MG63 (cell line): Measurements from ENCODE around the gene TNIK. TPM values are rescaled to one million over a fixed set of nuclear protein-coding genes. Genes with fewer than 3 reads are reported as not detected.

Source experiments
- DNase-seq: peaks from one replicate; pipeline ENCODE4 v3.0.0-alpha.2; 2020
- H3K27me3 ChIP-seq: fragments of 250-450 bp; sonication (Bioruptor Pico); 2 replicates; pipeline ENCODE4 v1.5.1; 2020; ENCODE audit warnings: mild to moderate bottlenecking, moderate library complexity
- H3K36me3 ChIP-seq: fragments of 250-450 bp; sonication (Bioruptor Pico); 2 replicates; pipeline ENCODE4 v1.5.1; 2020; ENCODE audit warnings: mild to moderate bottlenecking, moderate library complexity
- H3K4me3 ChIP-seq: fragments of 250-450 bp; sonication (Bioruptor Pico); 2 replicates; pipeline ENCODE4 v1.5.1; 2020; ENCODE audit warnings: mild to moderate bottlenecking, moderate library complexity
- H3K9me3 ChIP-seq: fragments of 250-450 bp; sonication (Bioruptor Pico); 2 replicates; pipeline ENCODE4 v1.5.1; 2020; ENCODE audit warnings: mild to moderate bottlenecking, moderate library complexity
- total RNA-seq: library from RNA; depleted of rRNA; stranded (reverse); fragments of >200 nt; shearing (Covaris generic); gene quantifications from 2 replicates; pipeline ENCODE4 v1.2.3, GENCODE V29; 2014; ENCODE audit warnings: low replicate concordance

Gene TNIK
- total RNA-seq, 1 experiment from 2014 or later = 0.07 TPM

DNA sequence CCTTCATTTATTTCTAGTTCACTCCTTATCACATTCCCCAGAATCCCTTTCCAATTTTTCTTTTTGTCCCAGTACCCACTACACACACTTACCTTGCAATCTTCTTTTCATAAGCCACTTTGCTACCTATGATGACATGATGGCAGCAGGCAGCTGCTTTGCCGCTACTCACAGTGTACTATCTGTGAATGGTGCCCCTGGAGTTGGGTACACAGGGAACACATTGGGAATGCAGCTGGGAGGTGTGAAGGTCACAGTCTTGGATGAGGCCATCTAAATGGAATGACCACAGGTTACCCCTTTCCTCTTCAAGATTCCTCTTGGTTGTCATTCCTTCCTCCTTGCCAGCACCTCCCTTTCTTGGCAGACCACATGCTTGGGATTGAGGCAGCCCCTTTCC is 20.8 kb upstream of the TNIK start:
- no peak overlapping the region for H3K4me3 ChIP-seq
- H3K36me3 ChIP-seq = no peaks in the 10 kb centered on the region
- H3K9me3 ChIP-seq = peaks cover 4% of the 10 kb centered on the region; the same call in 1 of the 2 replicates
- DNase-seq = no peak
- no peaks in the 10 kb centered on the region; the same call in 1 of the 2 replicates for H3K27me3 ChIP-seq

DNA sequence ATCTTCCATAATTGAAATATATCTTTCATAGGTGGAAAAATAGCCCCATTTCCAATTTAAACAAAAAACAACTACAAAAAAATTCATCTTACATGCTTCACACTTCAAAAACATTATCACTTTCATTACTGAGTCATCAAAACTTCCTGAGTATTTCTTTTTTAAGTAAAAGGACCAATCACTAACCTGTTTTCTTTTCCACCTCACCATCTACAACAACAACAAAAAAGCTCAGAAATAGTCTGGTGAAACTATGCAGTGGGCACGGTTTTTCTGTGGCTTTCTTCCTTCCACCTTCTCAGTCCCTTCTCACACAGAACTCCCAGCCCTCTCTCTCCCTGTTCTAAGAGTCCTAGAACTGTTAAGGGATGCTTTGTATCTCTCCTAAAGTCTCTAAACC is 20.3 kb upstream of the TNIK start:
- H3K4me3 ChIP-seq = no peak overlapping the region
- no peak for DNase-seq
- H3K27me3 ChIP-seq = no peaks in the 10 kb centered on the region; the same call in none of the 2 replicates
- no peaks in the 10 kb centered on the region for H3K36me3 ChIP-seq
- H3K9me3 ChIP-seq = peaks cover 4% of the 10 kb centered on the region; the same call in 1 of the 2 replicates

DNA sequence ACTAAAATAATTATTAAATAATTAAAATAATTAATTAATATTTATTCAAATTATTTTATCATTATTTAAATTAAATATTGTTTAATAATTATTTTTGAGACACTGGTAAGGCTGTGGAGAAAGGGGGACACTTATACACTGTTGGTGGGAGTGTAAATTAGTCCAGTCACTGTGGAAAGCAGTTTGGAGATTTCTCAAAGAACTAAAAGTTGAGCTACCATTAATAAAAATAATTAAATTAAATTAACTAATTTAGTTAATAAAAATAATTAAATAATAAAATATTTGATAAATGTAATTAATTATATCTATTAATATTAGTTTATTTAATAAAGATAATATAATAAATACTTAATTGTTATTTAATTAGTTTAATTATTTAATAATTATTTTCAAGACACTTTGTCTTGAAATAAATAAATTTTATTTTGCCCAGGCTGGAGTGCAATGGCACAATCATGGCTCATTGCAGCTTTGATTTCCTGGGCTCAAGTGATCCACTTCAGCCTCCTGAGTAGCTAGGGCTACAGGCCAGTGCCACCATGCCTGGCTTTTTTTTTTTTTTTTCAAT is 16.4 kb upstream of the TNIK start:
- Histone ChIP-seq H3K9me3 (no peaks in the 10 kb centered on the region), H3K27me3 (no peaks in the 10 kb centered on the region; the same call in none of the 2 replicates), H3K36me3 (no peaks in the 10 kb centered on the region), H3K4me3 (no peak overlapping the region)
- DNase-seq = no peak

DNA sequence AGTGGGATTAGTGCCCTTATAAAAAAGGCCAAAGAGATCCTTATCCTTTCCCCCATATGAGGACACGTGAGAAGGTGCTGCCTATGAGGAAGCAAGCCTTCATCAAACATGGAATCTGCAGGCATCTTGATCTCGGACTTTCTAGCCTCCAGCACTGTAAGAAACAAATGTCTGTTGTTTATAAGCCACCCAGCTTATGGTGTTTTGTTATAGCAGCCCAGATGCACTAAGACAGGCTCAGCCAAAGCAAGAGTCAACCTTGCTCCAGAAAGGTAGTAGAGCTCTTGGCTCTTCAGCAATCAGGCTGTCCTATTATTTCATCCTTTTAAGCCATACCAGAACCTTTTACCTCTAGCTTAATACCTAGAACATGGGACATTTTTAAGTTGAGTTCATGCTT is 12.3 kb upstream of the TNIK start:
- Histone ChIP-seq H3K4me3 (no peak overlapping the region), H3K27me3 (no peaks in the 10 kb centered on the region; the same call in 1 of the 2 replicates), H3K36me3 (no peaks in the 10 kb centered on the region), H3K9me3 (no peaks in the 10 kb centered on the region)
- no peak for DNase-seq

DNA sequence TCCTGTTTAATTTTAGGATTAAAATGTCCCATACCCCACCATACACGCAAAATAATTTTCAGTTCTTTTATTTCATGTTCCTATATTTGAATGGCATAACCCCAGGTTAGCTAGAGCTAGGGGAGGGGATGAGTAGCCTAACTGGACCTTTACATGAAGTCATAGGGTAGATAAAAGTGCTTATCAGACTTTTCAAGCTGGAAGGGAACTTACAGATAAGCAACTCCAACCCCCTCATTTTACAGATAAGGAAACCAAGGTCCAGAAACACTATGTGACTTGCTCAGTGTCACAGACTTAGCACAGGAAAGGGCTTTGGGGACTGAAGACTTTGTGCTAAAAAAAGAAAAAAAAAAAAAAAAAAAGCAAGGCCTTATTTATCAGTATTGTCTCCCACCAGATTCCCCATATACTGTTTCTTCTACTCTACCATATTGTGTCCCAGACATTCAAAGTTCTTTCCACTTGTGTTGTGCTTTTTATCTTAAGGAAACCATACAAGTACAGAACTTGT is 10.6 kb upstream of the TNIK start:
- no peak for DNase-seq
- H3K9me3 ChIP-seq = no peaks in the 10 kb centered on the region
- no peak overlapping the region for H3K4me3 ChIP-seq
- H3K27me3 ChIP-seq = no peaks in the 10 kb centered on the region; the same call in 1 of the 2 replicates
- H3K36me3 ChIP-seq = no peaks in the 10 kb centered on the region

DNA sequence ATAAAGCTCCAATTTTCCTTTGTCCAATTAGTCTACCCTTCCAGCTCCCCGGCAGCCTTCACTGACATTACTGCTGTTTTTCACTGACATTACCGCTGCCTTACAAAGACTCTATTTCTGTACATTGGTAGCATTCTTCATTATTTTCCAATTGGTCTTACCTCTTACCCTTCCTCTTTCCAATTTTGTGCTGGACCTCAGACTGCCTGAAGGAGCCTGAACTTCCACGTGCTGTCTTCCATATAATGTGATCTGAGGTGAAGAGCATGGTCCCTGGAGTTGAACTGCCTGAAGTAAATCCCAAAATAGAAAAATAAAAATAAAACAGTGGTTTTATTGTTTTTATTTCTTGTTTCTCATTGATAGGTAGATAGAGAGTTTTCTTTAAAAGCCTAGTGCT is 9.2 kb upstream of the TNIK start:
- Histone ChIP-seq H3K27me3 (no peaks in the 10 kb centered on the region; the same call in 1 of the 2 replicates), H3K4me3 (no peak overlapping the region), H3K9me3 (no peaks in the 10 kb centered on the region), H3K36me3 (no peaks in the 10 kb centered on the region)
- no peak for DNase-seq

DNA sequence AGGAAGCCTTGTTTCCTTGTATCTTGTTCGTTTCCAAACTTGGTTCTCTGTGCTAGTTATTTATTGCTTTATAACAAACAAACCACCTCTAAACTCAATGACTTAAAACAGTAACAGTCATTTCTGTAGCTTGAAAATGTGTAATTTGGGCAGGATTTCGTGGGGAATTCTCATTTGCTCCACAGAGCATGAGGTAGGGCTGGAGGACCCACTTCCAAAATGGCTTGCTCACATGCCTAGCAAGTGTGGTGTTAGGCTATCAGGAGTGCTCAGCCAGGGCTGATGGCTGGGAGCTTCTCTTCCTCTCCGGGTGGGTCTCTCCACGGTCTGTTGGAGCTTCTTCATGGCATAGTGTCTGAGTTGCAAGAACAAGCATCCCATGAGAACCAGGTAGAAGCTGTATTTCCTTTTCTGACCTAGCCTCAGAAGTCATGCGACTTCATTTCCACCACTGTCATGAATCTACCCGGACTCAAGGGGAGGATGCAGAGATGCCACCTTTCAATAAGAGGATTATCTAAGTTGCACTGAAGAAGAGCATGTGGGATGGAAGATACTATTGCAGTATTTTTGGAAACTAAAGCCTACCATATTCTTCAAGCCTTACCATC is 8.2 kb upstream of the TNIK start:
- no peak for DNase-seq
- no peaks in the 10 kb centered on the region for H3K9me3 ChIP-seq
- no peak overlapping the region for H3K4me3 ChIP-seq
- no peaks in the 10 kb centered on the region; the same call in 1 of the 2 replicates for H3K27me3 ChIP-seq
- no peaks in the 10 kb centered on the region for H3K36me3 ChIP-seq

DNA sequence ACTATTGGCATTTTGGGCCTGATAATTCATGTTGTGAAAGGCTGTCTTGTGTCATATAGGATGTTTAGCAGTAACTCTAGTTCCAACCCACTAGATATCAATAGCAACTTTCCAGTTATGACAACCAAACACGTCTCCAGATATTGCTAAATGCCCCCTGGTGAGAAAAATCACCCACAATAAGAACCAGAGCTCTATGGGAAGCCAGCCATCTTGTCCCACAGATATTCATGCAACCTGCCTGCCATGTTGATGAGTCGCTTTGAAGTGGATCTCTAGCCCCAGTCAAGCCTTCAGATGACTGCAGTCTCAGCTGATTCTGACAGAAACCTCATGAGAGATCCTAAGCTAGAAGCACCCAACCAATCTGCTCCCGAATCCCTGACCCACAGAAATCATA is 5.6 kb upstream of the TNIK start:
- Histone ChIP-seq H3K9me3 (no peaks in the 10 kb centered on the region), H3K27me3 (peaks cover 15% of the 10 kb centered on the region), H3K36me3 (no peaks in the 10 kb centered on the region), H3K4me3 (no peak overlapping the region)
- no peak for DNase-seq

DNA sequence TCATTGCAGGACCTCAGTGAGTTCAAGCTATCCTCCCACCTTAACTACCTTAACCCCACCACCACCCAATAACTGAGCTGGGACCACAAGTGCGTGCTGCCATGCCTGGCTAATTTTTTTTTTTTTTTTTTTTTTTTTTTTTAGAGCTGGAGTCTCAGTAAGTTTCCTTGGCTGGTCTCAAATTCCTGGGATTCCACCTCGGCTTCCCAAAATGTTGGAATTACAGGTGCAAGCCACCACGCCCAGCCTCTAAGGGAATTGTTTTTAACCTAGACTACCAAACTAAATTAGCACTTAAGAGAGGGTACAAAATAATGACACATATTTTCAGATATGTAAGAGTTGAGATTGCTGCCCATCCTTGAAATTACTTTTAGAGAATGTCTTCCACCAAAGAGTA is 4.3 kb upstream of the TNIK start:
- DNase-seq = no peak
- Histone ChIP-seq H3K4me3 (no peak overlapping the region), H3K36me3 (no peaks in the 10 kb centered on the region), H3K27me3 (peaks cover 19% of the 10 kb centered on the region), H3K9me3 (no peaks in the 10 kb centered on the region)

DNA sequence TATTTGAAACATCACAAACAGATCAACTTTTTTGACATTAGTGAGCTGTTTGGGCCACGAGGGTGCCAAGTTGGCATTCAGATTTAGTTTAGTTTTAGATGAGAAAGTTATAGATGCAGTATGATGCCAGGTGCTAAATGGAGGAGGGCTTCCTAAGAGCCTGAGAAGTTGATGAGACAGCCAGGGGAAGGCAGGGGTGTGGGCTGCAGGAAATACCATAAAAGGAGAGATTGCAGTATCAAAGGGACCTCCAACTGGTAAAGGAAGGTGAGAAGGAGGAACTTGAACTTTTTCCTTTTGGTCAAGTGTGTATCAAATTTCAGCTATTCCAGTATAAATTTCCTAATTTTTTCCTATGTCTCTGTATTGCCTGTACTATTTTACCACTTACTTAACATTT is 2.0 kb upstream of the TNIK start:
- DNase-seq = no peak
- Histone ChIP-seq H3K9me3 (no peaks in the 10 kb centered on the region), H3K4me3 (no peak overlapping the region), H3K27me3 (peaks cover 29% of the 10 kb centered on the region), H3K36me3 (no peaks in the 10 kb centered on the region)

DNA sequence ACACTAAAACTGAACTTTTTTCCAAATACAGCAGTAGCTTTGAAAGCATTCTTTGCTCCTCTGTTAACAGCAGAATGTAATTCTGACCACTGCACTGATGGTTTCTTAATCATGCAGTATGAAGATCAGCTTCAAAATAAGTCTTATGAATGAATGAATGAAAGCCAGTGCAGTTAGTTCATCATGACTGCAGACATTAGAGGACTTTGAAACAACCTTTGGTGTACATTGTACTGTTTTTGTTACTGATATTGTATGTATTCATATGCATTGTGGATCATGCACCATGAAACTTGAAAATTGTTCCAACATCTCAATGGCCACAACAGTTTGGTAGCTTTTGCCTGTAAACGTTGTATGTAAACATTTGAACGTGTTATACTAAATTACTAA is 1.3 kb upstream of the TNIK start:
- DNase-seq = no peak
- Histone ChIP-seq H3K4me3 (peak overlapping the region; percentile 53), H3K27me3 (peaks cover 29% of the 10 kb centered on the region)

DNA sequence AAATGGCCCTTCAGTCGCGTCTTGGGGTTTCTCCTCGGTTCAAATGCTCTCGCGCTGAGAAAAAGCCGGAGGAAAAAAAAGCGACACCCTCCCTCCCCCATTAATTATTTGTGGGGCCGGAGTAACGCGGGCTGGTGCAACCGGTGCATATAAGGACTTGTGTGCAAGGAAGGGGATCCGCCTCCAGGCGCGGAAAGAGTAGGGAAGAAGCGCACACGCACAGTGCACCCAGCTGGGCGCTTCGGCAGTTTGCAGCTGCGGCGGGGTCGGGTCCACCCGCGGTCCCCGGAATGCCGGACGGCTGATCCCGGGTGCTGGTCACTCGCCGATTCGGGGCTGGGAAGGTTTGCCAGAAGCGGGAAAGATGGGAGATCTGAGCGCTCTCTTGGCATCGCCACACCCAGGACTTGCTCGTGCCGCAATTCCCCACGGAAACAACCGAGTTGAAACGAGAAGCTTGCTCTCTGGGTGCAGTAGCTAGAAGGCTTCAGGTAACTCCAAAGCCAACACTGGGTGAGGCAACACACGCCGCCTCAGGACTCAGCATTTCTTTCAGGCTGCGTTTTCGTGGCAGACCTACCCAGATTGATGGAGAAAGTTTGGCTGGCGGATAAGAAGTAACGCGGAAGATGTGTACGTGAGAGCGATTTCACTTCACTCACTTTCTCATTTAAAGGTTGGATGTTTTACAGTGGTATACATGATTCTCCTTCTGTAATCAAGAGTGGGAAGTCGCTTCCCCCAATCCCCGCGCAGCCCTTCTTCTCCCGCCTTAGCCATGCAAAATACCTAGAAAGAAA is 720 bp upstream of the TNIK start:
- Histone ChIP-seq H3K27me3 (peaks cover 29% of the 10 kb centered on the region), H3K36me3 (no peaks in the 10 kb centered on the region), H3K9me3 (no peaks in the 10 kb centered on the region), H3K4me3 (peak overlapping the region; percentile 53)
- peak; percentile 33 for DNase-seq

More for the DNA sequence above, 1.3 kb upstream of the TNIK start:
- no peaks in the 10 kb centered on the region for H3K36me3 ChIP-seq
- H3K9me3 ChIP-seq = no peaks in the 10 kb centered on the region

DNA sequence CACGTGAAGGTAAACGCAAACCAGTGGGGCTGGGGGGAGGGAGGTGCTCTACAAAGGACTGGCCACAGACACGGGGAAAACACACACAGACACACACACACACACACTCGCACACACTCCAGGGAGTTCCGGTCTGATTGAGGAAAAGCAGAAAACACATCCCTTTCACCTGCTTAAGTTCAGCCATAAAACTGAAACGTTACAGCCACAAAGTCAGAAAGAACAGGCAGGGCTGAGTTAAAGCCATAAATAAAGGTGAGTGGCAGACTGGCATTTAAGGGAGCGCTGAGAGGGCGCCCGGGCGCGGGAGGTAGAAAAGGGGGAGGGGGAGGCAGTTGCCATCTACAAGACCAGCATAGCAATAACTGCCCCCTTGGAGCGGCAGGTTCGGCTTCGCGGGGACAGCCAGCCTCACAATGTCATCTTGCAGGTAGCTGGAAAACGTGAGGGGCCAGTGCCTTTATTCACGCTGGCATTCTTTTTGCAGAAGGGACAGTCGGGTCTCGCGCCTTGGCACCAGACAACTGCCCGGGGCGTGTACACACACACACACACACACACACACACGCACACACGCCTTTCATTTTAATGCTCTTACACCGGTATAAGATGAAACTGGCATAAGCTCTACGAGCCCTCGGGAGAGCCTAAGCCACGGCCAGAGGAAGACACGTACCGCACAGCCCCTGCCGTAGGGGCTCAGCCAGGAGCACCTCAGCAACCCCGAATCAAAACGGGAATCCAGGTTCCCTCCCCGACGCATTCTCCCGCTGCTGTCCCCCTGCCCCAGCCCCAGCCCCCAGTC is 866 bp downstream of the TNIK start:
- Histone ChIP-seq H3K27me3 (peaks cover 29% of the 10 kb centered on the region), H3K4me3 (peak overlapping the region; percentile 53)
- DNase-seq = peak; percentile 13

DNA sequence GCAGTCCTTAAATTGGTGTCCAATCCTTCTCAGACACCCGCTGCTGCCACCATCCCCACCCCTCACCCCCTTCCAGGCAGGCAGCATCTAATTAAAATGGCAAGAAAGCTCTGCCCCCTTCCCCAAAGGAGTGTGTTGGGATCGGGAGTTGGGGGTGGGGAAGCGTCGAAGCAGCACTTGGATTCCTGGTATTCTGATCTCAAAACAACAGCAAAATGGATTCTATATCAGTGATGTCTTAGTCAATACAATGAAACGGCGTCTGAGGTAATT is 1.4 kb downstream of the TNIK start:
- H3K9me3 ChIP-seq = no peaks in the 10 kb centered on the region
- no peak for DNase-seq
- H3K4me3 ChIP-seq = no peak overlapping the region
- no peaks in the 10 kb centered on the region for H3K36me3 ChIP-seq
- peaks cover 29% of the 10 kb centered on the region for H3K27me3 ChIP-seq

More for the DNA sequence above, 866 bp downstream of the TNIK start:
- Histone ChIP-seq H3K36me3 (no peaks in the 10 kb centered on the region), H3K9me3 (no peaks in the 10 kb centered on the region)

DNA sequence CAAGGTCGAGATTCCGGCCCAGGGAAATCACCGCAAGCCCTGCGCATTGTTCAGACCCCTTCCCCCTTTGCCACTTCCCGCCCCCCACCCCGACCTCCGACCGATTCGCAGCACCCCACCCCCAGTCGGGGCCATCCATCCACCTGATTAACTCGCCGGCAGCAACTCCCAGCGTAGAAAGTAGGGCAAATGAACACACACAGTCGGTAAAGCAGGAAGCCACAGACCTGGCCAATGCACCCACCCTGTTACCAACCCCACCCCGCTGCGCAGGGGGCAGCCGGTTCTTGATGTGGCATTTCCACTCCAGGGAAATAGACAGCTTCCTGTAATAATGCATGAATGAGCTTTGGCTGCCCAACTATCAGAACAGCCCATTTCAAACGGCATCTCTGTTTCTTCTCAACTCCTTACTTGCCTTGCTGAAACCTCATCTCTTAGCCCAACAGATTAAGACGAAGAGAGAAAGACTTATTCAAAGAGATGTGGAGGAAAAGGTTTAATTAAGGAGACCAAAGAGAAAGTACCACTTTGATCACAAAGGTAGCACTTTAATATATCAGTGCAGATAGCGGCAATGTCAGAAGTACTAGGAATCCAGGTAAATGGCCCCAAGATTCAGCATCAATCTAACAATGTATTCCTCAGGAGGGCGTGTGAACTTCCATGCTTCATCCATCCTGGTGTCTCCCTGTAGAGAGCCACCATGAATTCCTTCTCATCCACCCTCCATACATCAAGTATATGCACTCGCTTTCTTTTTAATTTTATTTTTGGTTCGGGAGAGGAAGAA is 1.9 kb downstream of the TNIK start:
- no peak for DNase-seq
- Histone ChIP-seq H3K36me3 (no peaks in the 10 kb centered on the region), H3K27me3 (peaks cover 29% of the 10 kb centered on the region), H3K9me3 (no peaks in the 10 kb centered on the region), H3K4me3 (no peak overlapping the region)

DNA sequence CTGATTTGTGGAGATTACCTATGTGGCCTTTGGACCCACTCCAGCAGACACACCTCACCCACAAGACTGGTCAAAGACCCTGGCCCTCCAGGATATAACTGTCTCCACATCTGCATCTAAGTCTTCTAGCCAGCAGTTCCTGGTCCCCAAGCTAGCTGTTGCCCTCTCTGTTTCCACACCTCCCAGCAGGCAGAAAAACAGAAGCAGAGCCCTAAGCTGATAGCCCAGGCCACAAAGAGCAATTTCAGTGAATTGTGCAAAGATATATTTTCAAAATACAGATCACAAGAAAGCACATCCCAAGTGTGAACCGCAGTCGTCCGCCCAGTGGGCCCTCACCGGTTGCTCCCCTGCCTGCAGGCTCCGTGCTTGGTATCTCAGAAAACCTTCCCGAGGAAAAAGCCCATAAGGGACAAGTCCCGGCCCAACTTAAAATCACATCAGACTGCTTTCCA is 2.6 kb downstream of the TNIK start:
- H3K4me3 ChIP-seq = no peak overlapping the region
- no peak for DNase-seq
- H3K27me3 ChIP-seq = peaks cover 25% of the 10 kb centered on the region
- no peaks in the 10 kb centered on the region for H3K36me3 ChIP-seq
- no peaks in the 10 kb centered on the region for H3K9me3 ChIP-seq
